Urothelium cell line (cell line): ENCODE results near the gene GYG2.
"Not testable (repeated sequence)": the region's sequence is repeated elsewhere in the genome, so short reads cannot be mapped to it uniquely, and the experiment has no call there.

Experiments used
- DNase-seq: peaks from one replicate; pipeline ENCODE4 v3.0.0; 2011; ENCODE audit warnings: low spot score, mixed read lengths
- FAIRE-seq: peaks from 2 replicates; lab custom pipeline; 2011; peaks lifted over from hg19 to GRCh38; lab: Jason Lieb, UNC

GYG2 gene

DNA sequence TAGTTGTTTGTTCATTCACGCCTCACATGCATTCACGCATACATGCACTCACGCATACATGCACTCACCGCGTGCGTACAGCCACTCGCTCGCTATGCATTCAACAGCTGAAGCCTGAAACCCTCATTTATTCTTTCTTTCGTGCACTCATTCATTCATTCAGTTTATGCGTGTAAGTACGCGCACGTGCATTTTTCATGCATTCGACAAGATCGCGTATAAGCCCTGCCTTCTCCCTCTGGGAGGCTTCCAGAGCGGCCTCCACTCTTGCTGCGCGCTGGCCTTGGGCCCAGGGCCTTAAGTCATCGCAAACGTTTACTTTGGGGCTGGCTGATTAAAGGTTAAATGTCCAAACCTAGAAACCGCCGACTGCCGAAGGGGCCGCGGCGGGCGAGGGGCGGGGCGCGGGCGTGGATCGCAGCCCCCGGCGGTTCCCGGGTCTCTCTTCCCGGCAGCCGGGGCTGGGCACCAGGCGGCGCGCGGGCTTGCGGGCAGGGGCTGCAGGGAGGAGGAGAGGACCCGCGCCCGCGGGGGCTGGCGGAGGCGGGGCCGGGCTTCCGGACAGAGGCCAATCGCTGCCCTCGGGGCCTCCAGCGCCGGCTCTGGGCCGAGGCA is at the start of gene GYG2:
TSS of gene GYG2 (plus strand) at position 587 of the 615 bp plus-strand sequence. CDS start 1,259 bp downstream, outside the sequence.
- DNase-seq (no peak), FAIRE-seq (no peak)

DNA sequence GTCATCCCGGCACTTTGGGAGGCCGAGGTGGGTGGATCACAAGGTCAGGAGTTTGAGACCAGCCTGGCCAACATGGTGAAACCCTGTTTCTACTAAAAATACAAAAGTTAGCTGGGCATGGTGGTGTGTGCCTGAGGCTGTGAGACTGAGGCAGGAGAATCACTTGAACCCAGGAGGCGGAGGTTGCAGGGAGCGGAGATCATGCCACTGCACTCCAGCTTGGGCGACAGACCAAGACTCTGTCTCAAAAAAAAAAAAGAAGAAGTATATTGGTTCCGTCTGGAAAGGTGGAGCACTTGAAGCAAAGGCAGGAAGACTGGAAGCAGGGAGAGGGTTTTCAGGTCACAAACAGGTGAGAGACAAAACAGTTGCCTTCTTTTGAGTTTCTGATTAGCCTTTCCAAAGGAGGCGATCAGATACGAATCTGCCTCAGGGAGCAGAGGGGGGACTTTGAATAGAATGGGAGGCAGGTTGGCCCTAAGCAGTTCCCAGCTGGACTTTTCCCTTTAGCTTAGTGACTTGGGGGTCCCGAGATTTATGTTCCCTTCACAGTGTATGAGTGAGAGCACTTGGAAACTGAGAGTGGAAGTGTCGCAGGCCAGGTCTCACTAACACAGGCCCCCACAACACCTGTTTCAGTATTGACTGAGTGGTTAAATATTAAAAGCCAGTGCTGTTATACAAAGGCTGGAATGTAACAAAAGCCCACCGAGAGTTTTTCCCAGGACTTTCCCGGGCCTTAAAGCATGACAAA is 48.1 kb upstream of the GYG2 start:
- not testable (repeated sequence) for DNase-seq, FAIRE-seq

DNA sequence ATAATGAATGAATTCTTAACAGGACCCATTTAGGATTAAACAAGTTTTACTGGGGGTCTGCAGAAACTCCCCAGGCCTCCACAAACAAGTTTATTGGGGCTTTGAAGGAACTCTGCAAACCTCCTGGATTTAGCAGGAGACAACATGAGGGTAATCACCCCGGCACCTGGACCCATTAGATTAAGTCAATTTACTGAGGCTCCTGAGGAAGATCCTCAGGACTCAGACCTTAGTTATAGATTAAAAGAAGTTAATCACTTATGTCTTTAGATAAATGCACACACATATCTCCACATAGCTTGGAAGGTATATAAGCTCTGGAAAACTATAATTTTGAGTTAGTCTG is 47.5 kb upstream of the GYG2 start:
- DNase-seq = no peak
- FAIRE-seq = no peak

DNA sequence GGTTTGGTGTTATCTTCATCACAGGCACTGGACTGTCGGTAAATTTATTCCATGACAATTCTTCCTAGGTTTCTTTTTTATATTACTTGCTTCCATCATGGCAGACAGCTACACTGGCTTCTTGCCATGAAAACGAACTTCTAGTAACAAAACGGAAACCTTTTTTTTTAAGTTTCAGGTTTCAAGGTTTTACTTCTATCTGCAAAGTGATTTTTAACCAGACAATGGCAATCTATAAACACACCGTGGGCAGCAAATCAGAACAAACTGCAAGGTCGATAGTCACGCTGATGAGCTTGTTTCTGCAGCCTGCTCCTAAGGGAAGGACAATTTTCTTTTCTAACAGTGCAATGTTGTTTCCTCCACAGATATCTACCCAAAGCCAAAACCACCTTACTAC is 47.0 kb upstream of the GYG2 start:
- FAIRE-seq (no peak), DNase-seq (no peak)

DNA sequence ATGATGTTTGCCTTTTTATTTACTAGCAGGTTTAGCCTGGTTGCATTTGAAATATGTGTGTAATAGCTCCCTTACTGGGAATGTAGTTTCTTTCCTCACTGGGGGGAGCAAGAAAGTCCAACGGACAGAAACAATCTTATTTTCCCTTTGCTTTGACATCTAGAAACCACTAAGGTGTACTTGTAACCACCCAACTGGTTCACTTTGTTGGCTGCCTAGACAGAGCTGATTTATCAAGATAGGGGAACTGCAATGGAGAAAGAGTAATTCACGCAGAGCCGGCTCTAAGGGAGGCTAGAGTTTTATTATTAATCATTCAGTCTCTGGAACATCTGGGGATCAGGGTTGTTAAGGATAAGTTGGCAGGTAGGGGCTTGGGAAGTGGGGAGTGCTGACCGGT is 46.6 kb upstream of the GYG2 start:
- FAIRE-seq (no peak), DNase-seq (no peak)

DNA sequence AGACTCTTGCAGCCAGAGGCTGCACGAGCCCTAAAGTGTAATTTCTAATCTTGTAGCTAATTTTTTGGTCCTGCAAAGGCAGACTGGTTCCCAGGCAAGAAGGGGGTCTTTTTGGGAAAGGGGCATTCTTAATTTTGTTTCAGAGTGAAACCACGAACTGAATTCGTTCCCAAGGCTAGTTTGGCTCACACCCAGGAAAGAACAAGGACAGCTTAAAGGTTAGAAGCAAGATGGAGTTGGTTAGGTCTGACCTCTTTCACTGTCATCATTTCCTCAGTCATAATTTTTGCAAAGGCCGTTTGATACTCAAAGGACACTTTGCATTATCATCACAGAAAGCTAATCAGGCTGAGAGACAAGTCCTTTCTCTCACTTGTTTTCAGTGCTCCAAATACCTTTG is 46.0 kb upstream of the GYG2 start:
- FAIRE-seq (no peak), DNase-seq (no peak)

DNA sequence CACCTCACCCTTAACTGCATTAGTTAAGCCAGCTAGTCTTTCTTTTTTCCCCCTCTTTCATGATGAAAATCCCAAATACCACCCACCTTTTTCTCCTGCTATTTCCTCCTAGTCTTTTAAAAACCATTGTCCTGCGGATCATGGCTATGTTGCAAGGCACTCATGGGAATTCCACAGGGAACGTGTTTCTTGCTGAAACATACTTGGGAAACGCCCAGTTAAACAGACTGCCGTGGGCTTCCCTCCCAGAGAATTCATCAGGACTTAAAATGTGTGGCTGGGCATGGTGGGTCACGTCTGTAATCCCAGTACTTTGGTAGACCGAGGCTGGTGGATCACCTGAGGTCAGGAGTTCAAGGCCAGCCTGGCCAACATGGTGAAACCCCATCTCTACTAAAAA is 44.7 kb upstream of the GYG2 start:
- FAIRE-seq = no peak
- no peak for DNase-seq

DNA sequence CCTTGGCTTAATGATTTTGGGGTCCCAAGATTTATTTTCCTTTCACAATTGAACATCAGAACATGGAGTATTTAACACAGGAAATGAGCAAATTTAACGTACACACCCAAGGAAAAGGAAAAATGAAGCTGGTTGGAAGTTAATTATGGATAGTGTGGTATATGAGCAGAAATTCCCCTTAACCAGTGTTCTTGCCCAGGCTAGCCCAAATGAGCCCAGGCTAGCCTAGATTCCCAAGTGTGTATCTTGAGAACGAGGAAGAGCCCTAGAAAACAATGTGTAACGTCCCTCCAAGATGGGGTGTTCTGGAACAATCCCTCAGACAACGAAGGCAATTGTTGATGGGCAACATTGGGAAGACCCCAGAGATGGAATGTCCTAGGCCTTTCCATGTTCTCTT is 43.2 kb upstream of the GYG2 start:
- FAIRE-seq (no peak), DNase-seq (no peak)

DNA sequence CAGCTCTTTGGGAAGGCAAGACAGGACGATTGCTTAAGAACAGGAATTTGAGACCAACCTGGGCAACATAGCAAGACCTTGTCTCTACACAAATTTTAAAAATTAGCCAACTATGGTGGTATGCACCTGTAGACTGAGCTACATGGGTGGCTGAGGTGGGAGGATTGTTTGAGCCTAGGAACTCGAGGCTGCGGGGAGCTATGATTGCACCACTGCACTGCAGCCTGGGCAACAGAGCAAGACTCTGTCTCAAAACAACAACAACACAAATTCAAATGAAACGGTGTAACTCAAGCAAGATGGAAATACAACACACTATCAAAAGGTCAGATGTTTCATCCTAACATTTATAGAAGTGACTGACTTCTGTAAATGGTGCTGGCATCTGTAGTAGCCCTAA is 39.8 kb upstream of the GYG2 start:
- DNase-seq (no peak), FAIRE-seq (no peak)

DNA sequence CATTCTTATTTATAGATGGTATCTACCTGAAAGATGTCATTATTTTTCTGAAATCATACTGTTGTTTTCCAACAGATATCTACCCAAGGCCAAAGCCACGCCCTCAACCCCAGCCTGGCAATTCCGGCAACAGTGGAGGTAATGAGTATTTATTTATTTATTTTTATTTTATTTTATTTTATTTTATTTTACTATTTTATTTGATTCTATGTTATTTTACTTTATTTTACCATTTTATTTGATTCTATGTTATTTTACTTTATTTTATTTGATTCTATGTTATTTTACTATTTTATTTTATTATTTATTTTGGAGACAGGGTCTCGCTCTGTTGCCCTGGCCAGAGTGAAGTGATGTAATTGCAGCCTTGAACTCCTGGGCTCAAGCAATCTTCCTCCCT is 39.2 kb upstream of the GYG2 start:
- DNase-seq (no peak), FAIRE-seq (no peak)

DNA sequence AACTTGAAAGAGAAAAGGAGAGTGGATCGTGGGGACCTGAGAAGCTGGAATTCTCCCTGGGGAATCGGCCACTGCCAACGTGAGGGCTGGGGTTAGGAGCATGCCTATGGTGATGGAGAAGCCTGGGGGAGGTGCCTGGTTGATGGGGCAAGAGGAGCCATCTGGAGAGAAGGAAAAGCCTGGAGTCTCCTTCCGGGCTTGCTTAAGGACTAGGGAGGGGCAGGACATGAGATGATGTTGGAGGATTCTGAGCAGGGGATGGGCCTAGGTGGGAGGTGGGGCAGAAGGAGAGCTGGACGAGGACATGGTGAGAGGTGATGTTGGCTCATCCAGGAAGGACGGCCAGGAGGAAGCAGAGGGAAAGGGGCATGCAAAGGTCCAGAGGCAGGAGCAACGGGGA is 35.0 kb upstream of the GYG2 start:
- DNase-seq (no peak), FAIRE-seq (no peak)

DNA sequence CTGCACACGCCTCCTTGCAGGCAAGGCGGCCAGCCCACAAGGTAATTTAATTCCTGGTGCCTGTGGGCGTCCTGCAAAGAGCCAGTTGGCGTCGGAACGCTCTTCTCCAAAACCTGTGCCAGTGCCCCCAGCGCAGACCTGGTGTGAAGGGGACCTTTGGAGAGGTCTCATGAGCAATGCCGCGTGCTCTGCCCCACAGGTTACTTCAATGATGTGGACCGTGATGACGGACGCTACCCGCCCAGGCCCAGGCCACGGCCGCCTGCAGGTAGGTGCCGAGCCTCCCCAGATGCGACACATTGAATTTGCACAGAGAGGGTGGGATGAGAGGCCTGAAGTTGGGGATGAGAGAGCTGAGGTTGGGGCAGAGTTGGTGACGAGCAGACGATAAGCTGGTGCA is 34.4 kb upstream of the GYG2 start:
- DNase-seq (no peak), FAIRE-seq (no peak)

DNA sequence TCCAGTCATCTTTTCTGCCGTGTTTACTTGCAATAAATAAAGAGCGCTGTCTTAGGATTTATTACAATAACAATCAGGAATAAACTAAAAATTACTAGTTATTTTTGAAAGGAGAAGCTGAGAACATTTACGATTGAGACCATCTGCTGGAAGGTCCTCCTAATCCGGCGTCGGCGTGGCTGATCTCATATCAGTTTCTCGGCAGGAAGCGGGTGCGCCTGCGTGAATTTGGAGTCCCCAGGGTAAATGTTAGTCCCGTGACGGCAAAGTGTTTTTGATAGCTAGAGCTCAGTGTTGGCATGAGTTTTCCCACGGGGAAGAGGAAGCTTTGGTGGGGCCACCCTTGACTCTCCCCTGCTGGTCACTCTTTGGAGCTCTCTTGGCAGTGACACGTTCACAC is 31.9 kb upstream of the GYG2 start:
- not testable (repeated sequence) for FAIRE-seq, DNase-seq

DNA sequence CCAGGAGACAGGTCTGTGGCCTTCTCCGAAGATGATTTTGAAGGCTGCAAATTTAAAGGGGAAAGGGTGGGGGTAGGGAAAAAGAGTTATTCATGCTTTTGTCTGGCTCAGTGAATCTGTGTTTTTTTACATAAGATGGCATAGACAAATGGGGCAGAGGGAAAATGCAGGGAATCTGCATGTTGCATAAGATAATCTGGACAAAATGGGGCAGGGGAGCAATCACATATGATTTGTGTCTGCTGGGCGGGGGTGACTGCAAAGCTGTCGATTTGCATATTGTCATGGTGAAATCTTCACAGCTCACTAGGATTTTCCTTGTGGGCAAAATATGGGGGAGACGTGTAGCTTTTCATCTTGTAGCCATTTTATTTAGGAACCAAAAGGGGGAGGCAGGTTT is 29.4 kb upstream of the GYG2 start:
- FAIRE-seq (no peak), DNase-seq (no peak)

DNA sequence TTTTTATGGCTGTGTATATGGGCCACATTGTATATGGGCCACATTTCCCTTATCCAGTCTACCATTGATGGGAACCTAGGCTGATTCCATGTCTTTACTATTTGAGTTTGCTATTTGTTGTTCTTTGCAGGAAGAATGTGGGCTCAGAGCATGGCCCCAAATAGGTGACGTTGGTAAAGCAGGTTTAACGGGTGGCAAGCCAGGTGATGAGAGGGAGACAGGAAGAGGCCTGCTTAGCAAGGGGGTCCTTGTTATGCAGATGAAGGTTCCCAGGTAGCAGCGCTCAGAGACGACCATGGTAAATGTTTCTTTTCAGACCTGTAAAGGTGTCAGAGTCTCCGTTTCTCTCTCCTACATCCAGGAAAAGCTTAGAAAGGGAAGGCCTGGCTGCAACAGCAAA is 28.8 kb upstream of the GYG2 start:
- DNase-seq, FAIRE-seq: not testable (repeated sequence)

DNA sequence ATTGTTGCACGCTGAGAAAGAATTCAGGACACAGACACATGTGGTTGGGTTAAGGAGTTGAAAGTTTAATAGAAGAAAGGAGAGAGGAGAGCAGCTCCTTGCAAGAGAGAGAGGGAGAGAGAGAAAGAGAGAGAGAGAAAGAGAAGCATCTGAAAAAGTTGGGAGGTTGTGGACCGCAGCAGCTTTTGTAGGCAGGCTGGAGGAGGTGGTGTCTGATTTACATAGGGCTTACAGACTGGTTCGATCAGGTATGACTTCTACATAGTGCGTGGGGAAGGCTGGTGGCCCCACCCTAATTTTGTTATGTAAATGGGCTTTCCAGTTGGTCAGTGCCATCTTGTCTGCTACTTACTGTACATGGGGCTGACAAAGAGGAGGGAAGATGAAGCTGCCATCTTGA is 27.5 kb upstream of the GYG2 start:
- no peak for FAIRE-seq

DNA sequence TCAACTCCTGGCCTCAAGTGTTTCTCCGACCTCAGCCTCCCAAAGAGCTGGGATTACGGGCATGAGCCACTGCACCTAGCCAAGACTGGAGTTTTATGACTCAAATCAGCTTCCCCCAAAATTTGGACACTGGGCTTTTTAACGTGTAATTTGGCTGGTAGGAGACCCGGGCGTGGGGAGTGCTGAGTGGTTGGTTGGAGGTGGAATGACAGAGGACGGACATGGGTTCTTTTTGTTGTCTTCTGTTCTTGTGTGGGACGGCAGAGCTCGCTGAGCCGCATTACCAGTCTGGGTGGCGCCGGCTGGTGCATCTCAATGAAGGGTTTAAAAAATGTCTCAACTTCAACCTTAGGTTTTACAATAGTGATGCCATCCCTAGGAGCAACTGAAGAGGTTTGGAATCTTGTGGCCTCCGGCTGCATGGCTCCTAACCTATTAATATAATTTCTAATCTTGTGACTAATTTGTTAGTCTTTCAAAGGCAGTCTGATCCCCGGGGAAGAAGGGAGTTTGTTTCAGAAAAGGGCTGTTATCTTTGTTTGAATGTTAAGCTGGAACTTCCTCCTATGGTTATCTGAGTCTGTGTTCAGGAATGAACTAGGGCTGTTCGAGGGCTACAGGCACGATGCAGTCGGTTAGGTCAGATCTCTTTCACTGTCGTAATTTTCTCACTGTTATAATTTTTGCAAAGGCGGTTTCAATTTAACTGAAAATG is 26.2 kb upstream of the GYG2 start:
- FAIRE-seq, DNase-seq: not testable (repeated sequence)

More for the DNA sequence above, 27.5 kb upstream of the GYG2 start:
- no peak for DNase-seq

DNA sequence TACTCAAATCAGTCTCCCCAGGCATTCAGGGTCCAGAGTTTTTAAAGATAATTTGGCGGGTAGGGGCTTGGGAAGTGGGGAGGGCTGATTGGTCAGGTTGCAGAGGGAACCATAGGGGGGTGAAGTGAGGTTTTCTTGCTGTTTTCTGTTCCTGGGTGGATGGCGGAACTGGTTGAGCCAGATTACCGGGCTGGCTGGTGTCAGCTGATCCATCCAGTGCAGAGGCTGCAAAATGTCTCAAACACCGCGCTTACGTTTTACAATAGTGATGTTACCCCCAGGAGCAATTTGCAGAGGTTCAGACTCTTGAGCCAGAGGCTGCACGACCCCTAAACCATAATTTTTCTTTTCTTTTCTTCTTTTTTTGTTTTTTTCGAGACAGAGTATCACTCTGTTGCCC is 25.2 kb upstream of the GYG2 start:
- not testable (repeated sequence) for DNase-seq, FAIRE-seq

DNA sequence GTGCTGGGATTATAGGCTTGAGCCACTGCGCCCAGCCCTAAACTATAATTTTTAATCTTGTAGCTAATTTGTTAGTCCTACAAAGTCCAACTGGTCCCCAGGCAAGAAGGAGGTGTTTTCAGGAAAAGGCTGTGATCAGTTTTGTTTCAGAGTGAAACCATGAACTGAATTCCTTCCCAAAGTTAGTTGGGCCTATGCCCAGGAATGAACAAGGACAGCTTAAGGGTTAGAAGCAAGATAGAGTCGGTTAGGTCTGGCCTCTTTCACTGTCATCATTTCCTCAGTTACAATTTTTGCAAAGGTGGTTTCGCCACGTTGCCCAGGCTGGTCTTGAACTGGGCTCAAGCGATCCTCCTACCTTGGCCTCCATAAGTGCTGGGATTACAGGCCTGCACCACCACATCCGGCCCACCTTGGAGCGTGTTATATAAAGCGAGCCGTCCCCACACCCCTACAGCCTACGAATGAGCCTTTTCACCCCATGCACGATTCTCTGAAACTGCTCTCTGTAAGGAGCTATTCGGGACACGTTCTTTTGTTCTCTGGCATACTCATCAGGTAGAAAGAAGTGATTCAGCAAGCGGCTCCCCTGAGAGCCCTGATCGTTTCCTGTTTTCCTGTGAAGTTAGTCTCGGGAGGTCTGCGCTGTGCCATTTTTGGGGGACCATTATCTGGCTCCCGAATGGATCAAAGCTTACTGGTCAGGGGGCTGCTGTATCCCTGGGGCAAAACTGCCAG is 24.5 kb upstream of the GYG2 start:
- not testable (repeated sequence) for FAIRE-seq, DNase-seq

DNA sequence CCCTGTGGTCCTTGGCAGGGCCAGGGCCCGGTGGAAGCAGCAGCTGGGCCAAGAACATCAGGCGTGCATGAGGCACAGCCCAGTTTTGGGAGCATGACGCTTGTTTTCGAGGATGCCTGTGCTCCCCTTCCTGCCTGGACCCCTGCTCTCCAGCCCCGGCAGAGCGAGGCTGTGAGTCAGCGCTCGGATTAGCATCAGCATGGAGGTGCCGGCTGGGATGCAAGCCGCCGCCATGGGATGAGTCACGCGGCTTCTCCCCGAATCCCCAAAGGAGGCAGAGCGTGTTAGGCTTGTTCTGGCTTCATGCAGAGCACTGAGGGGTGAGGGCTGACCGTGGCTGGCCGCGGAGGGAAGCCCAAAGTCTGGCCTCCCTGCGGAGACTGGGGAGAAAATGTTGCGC is 23.9 kb upstream of the GYG2 start:
- FAIRE-seq, DNase-seq: not testable (repeated sequence)

DNA sequence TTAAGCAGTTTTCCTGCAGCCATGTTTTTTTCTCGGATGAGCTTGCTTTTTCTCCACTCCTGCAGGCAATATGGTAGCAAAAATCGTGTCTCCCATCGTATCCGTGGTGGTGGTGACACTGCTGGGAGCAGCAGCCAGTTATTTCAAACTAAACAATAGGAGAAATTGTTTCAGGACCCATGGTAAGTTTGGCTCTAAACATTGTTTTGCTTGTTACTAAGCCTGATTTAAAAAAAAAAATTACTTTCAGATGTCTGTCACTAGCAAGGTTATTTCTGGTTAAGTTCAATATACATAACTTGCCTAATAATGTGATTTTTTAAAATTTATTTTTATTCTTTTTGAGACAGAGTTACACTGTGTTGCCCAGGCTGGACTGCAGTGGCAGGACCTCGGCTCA is 17.5 kb upstream of the GYG2 start:
- no peak for DNase-seq
- FAIRE-seq = no peak
